Mesendoderm (in vitro differentiated cells): Measurements from ENCODE around the gene ADARB2.

ENCODE experiments used
- DNase-seq: peaks from one replicate; pipeline ENCODE4 v3.0.0; 2013
- H2AK5ac ChIP-seq: 2 replicates; pipeline ENCODE4 v1.6.1; 2013; ENCODE audit warnings: low read length, inconsistent platforms
- H2BK120ac ChIP-seq: 2 replicates; pipeline ENCODE4 v1.6.1; 2013; ENCODE audit warnings: low read depth, mild to moderate bottlenecking, low read length, moderate library complexity, mixed read lengths
- H2BK15ac ChIP-seq: replicated peaks from 2 replicates; pipeline ENCODE4 v1.6.1; 2013; ENCODE audit warnings: low read depth, mild to moderate bottlenecking, moderate library complexity
- H2BK5ac ChIP-seq: 2 replicates; pipeline ENCODE4 v1.6.1; 2013; ENCODE audit warnings: low read length, inconsistent platforms
- H3K18ac ChIP-seq: 2 replicates; pipeline ENCODE4 v1.6.1; 2013; ENCODE audit warnings: mild to moderate bottlenecking, low read length, mixed read lengths
- H3K23ac ChIP-seq: one replicate; pipeline ENCODE4 v1.6.1; 2013; ENCODE audit warnings: low read length
- H3K27ac ChIP-seq: 2 replicates; pipeline ENCODE4 v1.5.1; 2013; ENCODE audit warnings: low read depth, mild to moderate bottlenecking, inconsistent platforms, low read length, moderate library complexity
- H3K27me3 ChIP-seq: 2 replicates; pipeline ENCODE4 v1.6.1; 2013; ENCODE audit warnings: low read length, control low read depth, mild to moderate bottlenecking, inconsistent platforms; ENCODE audit not compliant: insufficient read depth, poor library complexity
- H3K36me3 ChIP-seq: 2 replicates; pipeline ENCODE4 v1.6.1; 2013; ENCODE audit warnings: low read length, inconsistent platforms; ENCODE audit not compliant: control insufficient read depth, insufficient read depth
- H3K4ac ChIP-seq: one replicate; pipeline ENCODE4 v1.6.1; 2013; ENCODE audit warnings: low read depth, mild to moderate bottlenecking, low read length, moderate library complexity
- H3K4me1 ChIP-seq: 2 replicates; pipeline ENCODE4 v1.6.1; 2013; ENCODE audit warnings: low read depth, low read length, inconsistent platforms; ENCODE audit not compliant: control insufficient read depth
- H3K4me2 ChIP-seq: 2 replicates; pipeline ENCODE4 v1.6.1; 2013; ENCODE audit warnings: low read length
- H3K4me3 ChIP-seq: 2 replicates; pipeline ENCODE4 v1.5.1; 2013; ENCODE audit warnings: mild to moderate bottlenecking, low read length
- H3K56ac ChIP-seq: one replicate; pipeline ENCODE4 v1.6.1; 2013; ENCODE audit warnings: low read length
- H3K79me1 ChIP-seq: 2 replicates; pipeline ENCODE4 v1.6.1; 2013; ENCODE audit warnings: low read length, inconsistent platforms
- H3K79me2 ChIP-seq: 2 replicates; pipeline ENCODE4 v1.6.1; 2013; ENCODE audit warnings: mild to moderate bottlenecking, low read length; ENCODE audit not compliant: control insufficient read depth, insufficient read depth
- H3K9ac ChIP-seq: 2 replicates; pipeline ENCODE4 v1.6.1; 2013; ENCODE audit warnings: low read length, inconsistent platforms
- H4K5ac ChIP-seq: one replicate; pipeline ENCODE4 v1.6.1; 2013; ENCODE audit warnings: low read length
- H4K8ac ChIP-seq: one replicate; pipeline ENCODE4 v1.6.1; 2013; ENCODE audit warnings: low read depth, mild to moderate bottlenecking, control low read depth, low read length, moderate library complexity
- WGBS: extraction: QIAGEN DNeasy Blood & Tissue Kit; methylation state at CpG from one replicate; pipeline ENCODE4 v1.1.7; 2013; ENCODE audit warnings: low lambda C conversion rate, missing lambda C conversion rate; ENCODE audit not compliant: insufficient coverage; ENCODE audit errors: extremely low coverage; 5-methylcytosine and 5-hydroxymethylcytosine counted together

The ADARB2 gene

GRCh38 chr10:1596482-1597099 lies 140.7 kb downstream of the ADARB2 start:
- Histone ChIP-seq H2BK5ac (no peak overlapping the region), H3K4me1 (no peaks in the 10 kb centered on the region), H2AK5ac (no peak overlapping the region), H3K56ac (no peak overlapping the region), H3K4ac (no peak overlapping the region), H3K23ac (no peak overlapping the region), H3K18ac (no peak overlapping the region), H3K36me3 (no peaks in the 10 kb centered on the region), H4K5ac (no peak overlapping the region), H2BK120ac (no peak overlapping the region), H3K9ac (no peak overlapping the region), H3K27ac (no peak overlapping the region), H3K4me2 (no peak overlapping the region), H3K79me2 (no peaks in the 10 kb centered on the region), H3K4me3 (no peak overlapping the region), H3K27me3 (no peaks in the 10 kb centered on the region), H3K79me1 (no peaks in the 10 kb centered on the region), H2BK15ac (no peak overlapping the region), H4K8ac (no peak overlapping the region)
- no CpG with 5 or more reads among the region's 18 CpGs for WGBS
- no peak for DNase-seq

GRCh38 chr10:1595726-1596125 lies 141.6 kb downstream of the ADARB2 start:
- no peak overlapping the region for H3K27ac ChIP-seq
- H3K56ac ChIP-seq: no peak overlapping the region
- H2BK5ac ChIP-seq: no peak overlapping the region
- H3K4me3 ChIP-seq: no peak overlapping the region
- no peaks in the 10 kb centered on the region for H3K27me3 ChIP-seq
- H3K4ac ChIP-seq: no peak overlapping the region
- H3K18ac ChIP-seq: no peak overlapping the region
- no peaks in the 10 kb centered on the region for H3K79me1 ChIP-seq
- no CpG with 5 or more reads among the region's 5 CpGs for WGBS
- no peaks in the 10 kb centered on the region for H3K36me3 ChIP-seq
- no peak overlapping the region for H2BK15ac ChIP-seq
- no peak for DNase-seq
- no peaks in the 10 kb centered on the region for H3K79me2 ChIP-seq
- H2BK120ac ChIP-seq: no peak overlapping the region
- no peaks in the 10 kb centered on the region for H3K4me1 ChIP-seq
- H3K9ac ChIP-seq: no peak overlapping the region
- no peak overlapping the region for H4K5ac ChIP-seq
- no peak overlapping the region for H2AK5ac ChIP-seq
- H3K4me2 ChIP-seq: no peak overlapping the region
- no peak overlapping the region for H3K23ac ChIP-seq
- no peak overlapping the region for H4K8ac ChIP-seq

- no peak overlapping the region for H2BK5ac ChIP-seq
- no CpG with 5 or more reads among the region's 6 CpGs for WGBS
Measured at GRCh38 chr10:1595242-1595600, 142.1 kb downstream of the ADARB2 start.

GRCh38 chr10:1594372-1595241 lies 142.7 kb downstream of the ADARB2 start:
- Histone ChIP-seq H2BK120ac (no peak overlapping the region), H3K27ac (no peak overlapping the region), H2BK15ac (no peak overlapping the region), H3K4me2 (no peak overlapping the region), H4K8ac (no peak overlapping the region), H2BK5ac (no peak overlapping the region), H3K18ac (no peak overlapping the region), H4K5ac (no peak overlapping the region), H2AK5ac (no peak overlapping the region), H3K36me3 (no peaks in the 10 kb centered on the region), H3K4me3 (no peak overlapping the region), H3K23ac (no peak overlapping the region), H3K79me1 (no peaks in the 10 kb centered on the region), H3K4ac (no peak overlapping the region), H3K56ac (no peak overlapping the region), H3K79me2 (no peaks in the 10 kb centered on the region), H3K27me3 (no peaks in the 10 kb centered on the region), H3K4me1 (no peaks in the 10 kb centered on the region), H3K9ac (no peak overlapping the region)
- no CpG with 5 or more reads among the region's 20 CpGs for WGBS
- no peak for DNase-seq

More at GRCh38 chr10:1595242-1595600, 142.1 kb downstream of the ADARB2 start:
- no peak for DNase-seq
- H3K4ac ChIP-seq: no peak overlapping the region
- no peak overlapping the region for H2BK15ac ChIP-seq
- no peak overlapping the region for H2AK5ac ChIP-seq
- no peak overlapping the region for H3K27ac ChIP-seq
- no peaks in the 10 kb centered on the region for H3K36me3 ChIP-seq
- no peak overlapping the region for H2BK120ac ChIP-seq
- H4K5ac ChIP-seq: no peak overlapping the region
- no peaks in the 10 kb centered on the region for H3K79me2 ChIP-seq
- H3K4me1 ChIP-seq: no peaks in the 10 kb centered on the region
- H3K9ac ChIP-seq: no peak overlapping the region
- no peak overlapping the region for H3K23ac ChIP-seq
- no peaks in the 10 kb centered on the region for H3K79me1 ChIP-seq
- no peak overlapping the region for H3K4me2 ChIP-seq
- no peak overlapping the region for H3K56ac ChIP-seq
- no peak overlapping the region for H3K4me3 ChIP-seq
- H3K27me3 ChIP-seq: no peaks in the 10 kb centered on the region
- H4K8ac ChIP-seq: no peak overlapping the region
- H3K18ac ChIP-seq: no peak overlapping the region

GRCh38 chr10:1591742-1592141 lies 145.6 kb downstream of the ADARB2 start:
- Histone ChIP-seq H2BK120ac (no peak overlapping the region), H4K8ac (no peak overlapping the region), H3K4ac (no peak overlapping the region), H3K79me1 (no peaks in the 10 kb centered on the region), H3K4me1 (no peaks in the 10 kb centered on the region), H4K5ac (no peak overlapping the region), H3K27ac (no peak overlapping the region), H3K27me3 (no peaks in the 10 kb centered on the region), H3K36me3 (no peaks in the 10 kb centered on the region), H3K79me2 (no peaks in the 10 kb centered on the region), H2BK15ac (no peak overlapping the region), H3K9ac (no peak overlapping the region), H3K23ac (no peak overlapping the region), H2AK5ac (no peak overlapping the region), H3K4me3 (no peak overlapping the region), H3K4me2 (no peak overlapping the region), H3K56ac (no peak overlapping the region), H3K18ac (no peak overlapping the region), H2BK5ac (no peak overlapping the region)
- no CpG with 5 or more reads among the region's 8 CpGs for WGBS
- no peak for DNase-seq
